Activated CD4-positive, alpha-beta T cell treated with anti-CD3 and anti-CD28 coated beads for 36 hours (primary cell): ENCODE data around the gene NCAM1. TPM values are rescaled to one million over a fixed set of nuclear protein-coding genes. Genes with fewer than 3 reads are reported as not detected.
"Not testable (repeated sequence)": the region's sequence is repeated elsewhere in the genome, so short reads cannot be mapped to it uniquely, and the experiment has no call there.

Experiments
- ATAC-seq: fragments of 200-7000 bp; cut with Tn5 transposase; one replicate; pipeline ENCODE4 v1.10.0; 2021; ENCODE audit warnings: mild to moderate bottlenecking, moderate library complexity
- CTCF ChIA-PET: fragments of 350-600 bp; sonication (Branson Sonifier 250); formaldehyde crosslinking; loops from one replicate; lab custom pipeline; 2021; ENCODE audit warnings: antibody characterized with exemption; lab: Charles Lee
- POLR2A ChIA-PET: fragments of 350-600 bp; sonication (Branson Sonifier 250); formaldehyde crosslinking; loops from one replicate; lab custom pipeline; 2021; ENCODE audit warnings: antibody characterized with exemption, inconsistent platforms; lab: Charles Lee
- DNase-seq: peaks from one replicate; pipeline ENCODE4 v3.0.0-alpha.2; 2020
- H3K27ac Mint-ChIP-seq: one replicate; pipeline ENCODE4 v1.8.0; 2021; ENCODE audit warnings: mixed read lengths
- H3K27me3 Mint-ChIP-seq: one replicate; pipeline ENCODE4 v1.8.0; 2021; ENCODE audit warnings: mixed read lengths
- H3K36me3 Mint-ChIP-seq: one replicate; pipeline ENCODE4 v1.8.0; 2021; ENCODE audit warnings: low read depth, mixed read lengths
- H3K4me1 Mint-ChIP-seq: one replicate; pipeline ENCODE4 v1.8.0; 2021; ENCODE audit warnings: mixed read lengths
- H3K4me3 Mint-ChIP-seq: one replicate; pipeline ENCODE4 v1.8.0; 2021; ENCODE audit warnings: mild to moderate bottlenecking, moderate library complexity, mixed read lengths
- H3K9me3 Mint-ChIP-seq: one replicate; pipeline ENCODE4 v1.8.0; 2021; ENCODE audit warnings: low read depth, mixed read lengths
- intact Hi-C, 2 experiments: fragments of 100-400 bp; cut with DNase I in 1 of 2; cut with micrococcal nuclease in 1 of 2; formaldehyde crosslinking; loops; one replicate each; pipeline versions ENCODE4 v1.14.2 to v1.15.1; 2022 to 2024; cut with DNase I, micrococcal nuclease
- total RNA-seq, 2 experiments: library from RNA; stranded (reverse); gene quantifications; one replicate each; pipeline ENCODE4 v1.2.3, GENCODE V29; 2021

The NCAM1 gene
- total RNA-seq, 2 experiments from 2014 or later, result 0.09 to 0.14 TPM

GRCh38 chr11:113026778-113027177 is 65.6 kb downstream of the NCAM1 start:
- H3K4me1 Mint-ChIP-seq, result no peaks in the 10 kb centered on the region
- intact Hi-C loops, result no loop called here
- ChIA-PET CTCF (no interaction called here), POLR2A (no interaction called here)
- H3K9me3 Mint-ChIP-seq, result no peaks in the 10 kb centered on the region
- H3K27ac Mint-ChIP-seq, result no peak overlapping the region
- peaks cover 8% of the 10 kb centered on the region for H3K27me3 Mint-ChIP-seq
- DNase-seq (no peak), ATAC-seq (no peak)
- H3K36me3 Mint-ChIP-seq, result no peaks in the 10 kb centered on the region
- H3K4me3 Mint-ChIP-seq, result no peak overlapping the region

DNA sequence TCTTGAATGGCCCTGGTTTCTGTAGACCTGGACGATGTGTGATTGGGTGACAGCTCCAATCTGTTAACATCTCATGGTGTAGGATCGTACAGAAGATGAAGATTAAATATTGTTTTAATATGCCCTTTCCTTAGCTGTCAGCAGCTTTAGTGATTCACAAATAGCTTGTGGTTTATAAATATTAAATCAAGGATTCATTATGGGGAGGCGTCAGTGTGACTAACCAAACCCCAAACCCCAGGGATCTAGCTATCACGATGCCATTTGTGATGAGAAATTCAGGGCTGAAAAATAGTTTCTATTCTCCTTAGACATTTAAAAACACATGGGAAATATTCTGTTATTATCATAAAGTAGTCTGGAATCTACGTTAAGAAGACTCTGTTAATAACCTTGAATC is 73.4 kb downstream of the NCAM1 start:
- Mint-ChIP-seq H3K36me3 (no peaks in the 10 kb centered on the region), H3K4me1 (no peaks in the 10 kb centered on the region), H3K27ac (no peak overlapping the region), H3K9me3 (no peaks in the 10 kb centered on the region), H3K27me3 (peaks cover 10% of the 10 kb centered on the region), H3K4me3 (no peak overlapping the region)
- no peak for ATAC-seq
- DNase-seq, result no peak
- POLR2A ChIA-PET, result no interaction called here
- CTCF ChIA-PET, result no interaction called here
- intact Hi-C loops, result no loop called here

DNA sequence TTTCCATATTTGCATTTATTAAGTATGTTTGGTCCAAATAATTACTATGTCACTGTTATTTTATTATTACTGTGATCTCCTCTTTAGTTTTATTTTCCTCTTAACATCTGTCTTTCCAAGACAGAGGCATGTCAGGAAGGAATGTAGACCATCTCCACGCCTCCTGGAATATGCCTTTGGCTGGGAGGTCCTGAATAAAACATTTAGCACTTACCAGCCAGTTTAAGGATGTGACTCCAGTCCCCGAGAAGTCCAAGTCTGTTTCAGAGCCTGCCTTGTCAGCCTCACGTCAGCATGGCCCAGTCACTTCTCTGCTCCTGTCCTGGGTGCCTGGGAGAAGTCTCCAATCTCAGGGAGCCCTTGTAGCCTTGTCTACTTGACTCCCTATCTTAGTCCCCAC is 74.5 kb downstream of the NCAM1 start:
- intact Hi-C loops, result no loop called here
- no peaks in the 10 kb centered on the region for H3K36me3 Mint-ChIP-seq

GRCh38 chr11:113043698-113044097 is 82.5 kb downstream of the NCAM1 start:
- ATAC-seq (no peak), DNase-seq (no peak)
- ChIA-PET POLR2A (no interaction called here), CTCF (no interaction called here)
- H3K4me3 Mint-ChIP-seq, result no peak overlapping the region
- H3K4me1 Mint-ChIP-seq, result no peaks in the 10 kb centered on the region
- intact Hi-C loops, result no loop called here
- peaks cover 20% of the 10 kb centered on the region for H3K27me3 Mint-ChIP-seq
- H3K9me3 Mint-ChIP-seq, result peaks cover 2% of the 10 kb centered on the region
- H3K36me3 Mint-ChIP-seq, result no peaks in the 10 kb centered on the region
- H3K27ac Mint-ChIP-seq, result no peak overlapping the region

More for the DNA sequence above, 74.5 kb downstream of the NCAM1 start:
- H3K4me1 Mint-ChIP-seq, result no peaks in the 10 kb centered on the region
- no peak for ATAC-seq
- H3K27ac Mint-ChIP-seq, result no peak overlapping the region
- H3K4me3 Mint-ChIP-seq, result no peak overlapping the region
- H3K9me3 Mint-ChIP-seq, result no peaks in the 10 kb centered on the region
- no peak for DNase-seq
- POLR2A ChIA-PET, result no interaction called here
- CTCF ChIA-PET, result no interaction called here
- peaks cover 10% of the 10 kb centered on the region for H3K27me3 Mint-ChIP-seq

GRCh38 chr11:113045146-113045545 is 83.9 kb downstream of the NCAM1 start:
- Mint-ChIP-seq H3K36me3 (no peaks in the 10 kb centered on the region), H3K4me1 (no peaks in the 10 kb centered on the region), H3K27ac (no peak overlapping the region), H3K9me3 (peaks cover 2% of the 10 kb centered on the region), H3K27me3 (peaks cover 20% of the 10 kb centered on the region), H3K4me3 (no peak overlapping the region)
- CTCF ChIA-PET, result no interaction called here
- intact Hi-C loops, result no loop called here
- ATAC-seq (no peak), DNase-seq (no peak)
- POLR2A ChIA-PET, result no interaction called here

DNA sequence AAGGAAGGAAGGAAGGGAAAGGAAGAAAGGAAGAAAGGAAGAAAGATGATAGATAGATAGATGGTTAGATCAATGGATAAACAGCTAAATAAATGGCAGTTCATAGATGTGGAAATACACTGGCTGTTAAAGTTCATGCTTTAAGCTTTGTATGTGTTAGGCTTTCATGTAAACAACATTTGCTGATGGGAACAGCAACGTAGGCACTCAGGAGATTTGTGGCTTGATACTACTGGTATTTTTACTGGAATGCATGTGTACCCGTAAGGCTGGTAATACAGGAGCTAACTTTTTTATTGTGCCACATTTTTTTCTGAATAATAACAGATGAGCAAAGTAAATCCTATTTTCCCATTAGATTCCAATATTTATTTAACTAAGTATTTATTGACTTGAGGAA is 85.6 kb downstream of the NCAM1 start:
- DNase-seq, result no peak
- POLR2A ChIA-PET, result no interaction called here
- Mint-ChIP-seq H3K36me3 (no peaks in the 10 kb centered on the region), H3K27me3 (peaks cover 20% of the 10 kb centered on the region), H3K27ac (no peak overlapping the region), H3K4me3 (no peak overlapping the region), H3K9me3 (peaks cover 2% of the 10 kb centered on the region), H3K4me1 (no peaks in the 10 kb centered on the region)
- CTCF ChIA-PET, result no interaction called here
- no peak for ATAC-seq
- intact Hi-C loops, result no loop called here

DNA sequence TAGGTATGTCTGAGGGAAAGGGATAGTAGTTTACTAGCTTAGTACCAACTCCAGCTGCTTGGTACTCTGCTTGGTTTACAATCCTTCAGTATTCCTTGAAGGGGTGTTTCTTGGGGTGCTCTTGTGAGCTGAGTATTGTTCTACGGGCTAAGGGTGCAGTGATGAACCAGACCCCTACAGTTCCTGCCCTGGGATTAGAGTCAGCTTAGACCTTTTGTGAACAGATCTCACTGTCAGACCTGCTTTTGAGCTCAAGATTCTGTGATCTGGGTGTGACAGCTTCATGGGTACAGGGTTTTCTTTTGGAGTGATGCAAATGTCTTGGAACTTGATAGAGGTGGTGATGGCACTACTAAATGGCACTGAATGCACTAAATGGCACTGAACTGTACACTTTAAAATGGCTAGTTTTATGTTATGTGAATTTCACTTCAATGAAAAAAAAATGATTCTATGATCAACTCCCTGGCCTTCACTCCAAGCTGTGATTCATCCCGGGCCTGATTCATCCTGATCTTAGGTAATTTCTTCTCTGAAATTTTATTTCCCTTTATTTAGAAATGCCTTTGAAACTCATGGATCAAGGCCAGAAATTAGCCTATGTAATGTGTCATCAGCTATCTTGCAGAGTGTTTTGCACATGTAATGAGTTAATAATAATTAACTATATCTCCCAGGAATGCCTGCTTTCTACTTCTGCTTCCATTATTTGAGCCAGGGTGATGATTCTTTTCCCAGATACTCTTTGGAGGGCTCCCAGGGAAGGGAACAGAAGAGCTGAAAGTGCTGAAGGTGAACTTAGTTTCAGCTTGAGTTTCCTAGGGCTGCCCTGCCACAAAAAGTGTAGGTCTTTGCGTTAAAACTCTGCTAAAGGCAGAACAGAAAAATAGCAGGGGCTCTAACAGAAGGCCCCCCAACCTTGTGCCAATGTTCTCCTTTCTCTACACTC is 87.9 kb downstream of the NCAM1 start:
- CTCF ChIA-PET, result no interaction called here
- H3K4me3 Mint-ChIP-seq, result no peak overlapping the region
- DNase-seq (no peak), ATAC-seq (no peak)
- no peak overlapping the region for H3K27ac Mint-ChIP-seq
- no peaks in the 10 kb centered on the region for H3K4me1 Mint-ChIP-seq
- intact Hi-C loops, result no loop called here
- no peaks in the 10 kb centered on the region for H3K36me3 Mint-ChIP-seq
- peaks cover 2% of the 10 kb centered on the region for H3K9me3 Mint-ChIP-seq
- POLR2A ChIA-PET, result no interaction called here
- H3K27me3 Mint-ChIP-seq, result peaks cover 5% of the 10 kb centered on the region

DNA sequence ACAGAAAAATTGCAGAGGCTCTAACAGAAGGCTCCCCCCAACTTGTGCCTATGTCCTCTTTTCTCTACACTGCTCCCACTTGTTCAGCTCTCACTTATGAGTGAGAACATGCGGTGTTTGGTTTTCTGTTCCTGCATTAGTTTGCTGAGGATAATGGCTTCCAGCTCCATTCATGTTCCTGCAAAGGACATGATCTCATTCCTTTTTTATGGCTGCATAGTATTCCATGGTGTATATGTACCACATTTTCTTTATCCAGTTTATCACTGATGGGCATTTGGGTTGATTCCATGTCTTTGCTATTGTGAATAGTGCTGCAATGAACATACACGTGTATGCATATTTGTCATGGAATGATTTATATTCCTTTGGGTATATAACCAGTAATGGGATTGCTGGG is 91.8 kb downstream of the NCAM1 start:
- H3K27me3 Mint-ChIP-seq, ATAC-seq, H3K4me3 Mint-ChIP-seq, H3K27ac Mint-ChIP-seq, H3K9me3 Mint-ChIP-seq, H3K4me1 Mint-ChIP-seq, intact Hi-C loops, H3K36me3 Mint-ChIP-seq, POLR2A ChIA-PET, DNase-seq: not testable (repeated sequence)
- CTCF ChIA-PET, result interaction anchor here (0.8 kb wide), 1 partner anchor 100 kb away, joined by 3 read pairs; no protein-coding TSS in a partner anchor

- ATAC-seq (no peak), DNase-seq (no peak)
- ChIA-PET CTCF (no interaction called here), POLR2A (no interaction called here)
- Mint-ChIP-seq H3K9me3 (no peaks in the 10 kb centered on the region), H3K27ac (no peak overlapping the region), H3K4me1 (no peaks in the 10 kb centered on the region), H3K36me3 (no peaks in the 10 kb centered on the region), H3K4me3 (no peak overlapping the region), H3K27me3 (no peaks in the 10 kb centered on the region)
- intact Hi-C loops, result no loop called here
Observed at GRCh38 chr11:113057038-113057437, 95.8 kb downstream of the NCAM1 start.

DNA sequence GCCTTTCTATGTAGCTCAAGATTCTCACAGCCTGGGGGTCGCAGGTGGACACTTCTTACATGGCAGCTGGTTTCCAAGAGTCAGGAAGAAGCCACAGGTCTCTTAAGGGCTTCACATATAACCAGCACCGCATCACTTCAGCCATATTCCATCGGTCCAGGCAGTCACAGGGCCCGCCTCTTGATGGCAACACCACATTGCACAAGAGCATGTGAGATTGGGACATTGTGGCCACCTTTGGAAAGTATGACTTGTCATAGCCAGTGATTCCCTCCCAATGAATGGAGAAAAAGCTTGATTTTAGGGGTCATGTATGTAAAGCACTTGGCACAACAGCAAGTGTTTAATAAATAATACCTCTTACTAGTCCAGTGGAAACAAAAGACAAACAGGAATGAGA is 98.3 kb downstream of the NCAM1 start:
- ATAC-seq, result no peak
- H3K4me3 Mint-ChIP-seq, result no peak overlapping the region
- H3K27ac Mint-ChIP-seq, result no peak overlapping the region
- H3K36me3 Mint-ChIP-seq, result no peaks in the 10 kb centered on the region
- H3K4me1 Mint-ChIP-seq, result no peaks in the 10 kb centered on the region
- CTCF ChIA-PET, result no interaction called here
- intact Hi-C loops, result no loop called here
- no peaks in the 10 kb centered on the region for H3K9me3 Mint-ChIP-seq
- POLR2A ChIA-PET, result no interaction called here
- H3K27me3 Mint-ChIP-seq, result no peaks in the 10 kb centered on the region
- no peak for DNase-seq

DNA sequence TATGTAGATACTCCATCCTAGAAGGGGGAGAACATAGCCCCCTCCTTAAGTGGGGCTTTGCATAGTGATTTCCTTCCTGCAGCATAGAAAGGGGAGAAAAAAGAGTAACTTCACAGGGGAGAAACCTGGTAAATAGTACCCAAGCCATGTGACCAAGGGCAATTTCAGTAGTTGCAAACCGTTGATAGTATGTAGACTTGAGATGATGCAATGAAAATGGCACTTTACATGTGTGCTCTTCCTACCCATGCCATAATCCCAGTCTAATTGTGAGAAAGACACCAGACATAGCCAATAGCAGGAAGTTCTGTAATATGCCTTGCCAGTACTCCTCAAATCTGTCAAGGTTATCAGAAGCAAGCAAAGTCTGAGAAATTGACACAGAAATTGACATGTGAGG is 104.1 kb downstream of the NCAM1 start:
- intact Hi-C loops, result no loop called here
- H3K4me1 Mint-ChIP-seq, result no peaks in the 10 kb centered on the region
- ChIA-PET POLR2A (no interaction called here), CTCF (no interaction called here)
- H3K27me3 Mint-ChIP-seq, result peaks cover 3% of the 10 kb centered on the region
- no peak for ATAC-seq
- no peak for DNase-seq
- no peak overlapping the region for H3K27ac Mint-ChIP-seq
- no peaks in the 10 kb centered on the region for H3K9me3 Mint-ChIP-seq
- H3K4me3 Mint-ChIP-seq, result no peak overlapping the region
- H3K36me3 Mint-ChIP-seq, result no peaks in the 10 kb centered on the region

- Mint-ChIP-seq H3K36me3 (no peaks in the 10 kb centered on the region), H3K9me3 (no peaks in the 10 kb centered on the region), H3K4me3 (no peak overlapping the region), H3K27me3 (no peaks in the 10 kb centered on the region), H3K27ac (no peak overlapping the region), H3K4me1 (no peaks in the 10 kb centered on the region)
- ChIA-PET POLR2A (no interaction called here), CTCF (no interaction called here)
- DNase-seq (no peak), ATAC-seq (no peak)
- intact Hi-C loops, result no loop called here
Observed at GRCh38 chr11:113072237-113072858, 111.1 kb downstream of the NCAM1 start.
